Measurements from ENCODE around the gene PRKD1.

- TF ChIP-seq, protein P1, sequence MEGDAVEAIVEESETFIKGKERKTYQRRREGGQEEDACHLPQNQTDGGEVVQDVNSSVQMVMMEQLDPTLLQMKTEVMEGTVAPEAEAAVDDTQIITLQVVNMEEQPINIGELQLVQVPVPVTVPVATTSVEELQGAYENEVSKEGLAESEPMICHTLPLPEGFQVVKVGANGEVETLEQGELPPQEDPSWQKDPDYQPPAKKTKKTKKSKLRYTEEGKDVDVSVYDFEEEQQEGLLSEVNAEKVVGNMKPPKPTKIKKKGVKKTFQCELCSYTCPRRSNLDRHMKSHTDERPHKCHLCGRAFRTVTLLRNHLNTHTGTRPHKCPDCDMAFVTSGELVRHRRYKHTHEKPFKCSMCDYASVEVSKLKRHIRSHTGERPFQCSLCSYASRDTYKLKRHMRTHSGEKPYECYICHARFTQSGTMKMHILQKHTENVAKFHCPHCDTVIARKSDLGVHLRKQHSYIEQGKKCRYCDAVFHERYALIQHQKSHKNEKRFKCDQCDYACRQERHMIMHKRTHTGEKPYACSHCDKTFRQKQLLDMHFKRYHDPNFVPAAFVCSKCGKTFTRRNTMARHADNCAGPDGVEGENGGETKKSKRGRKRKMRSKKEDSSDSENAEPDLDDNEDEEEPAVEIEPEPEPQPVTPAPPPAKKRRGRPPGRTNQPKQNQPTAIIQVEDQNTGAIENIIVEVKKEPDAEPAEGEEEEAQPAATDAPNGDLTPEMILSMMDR (IDR thresholded peaks at IDR 0.05; ENCODE audit: low read length) = no peak
- no peak for TF ChIP-seq EZH2 (IDR thresholded peaks at IDR 0.05; ENCODE audit: borderline replicate concordance, low read length)
These were observed 32.0 kb downstream of the PRKD1 start for GRCh38 chr14:29895591-29896083.
